NCI-H524 treated with DMSO at 0.1 percent for 48 hours (cell line): Measurements from ENCODE around the gene PCK1.

Experiments used
- DNase-seq: peaks from one replicate; lab custom pipeline; 2025; lab: John Stamatoyannopoulos, UW

Gene PCK1

DNA sequence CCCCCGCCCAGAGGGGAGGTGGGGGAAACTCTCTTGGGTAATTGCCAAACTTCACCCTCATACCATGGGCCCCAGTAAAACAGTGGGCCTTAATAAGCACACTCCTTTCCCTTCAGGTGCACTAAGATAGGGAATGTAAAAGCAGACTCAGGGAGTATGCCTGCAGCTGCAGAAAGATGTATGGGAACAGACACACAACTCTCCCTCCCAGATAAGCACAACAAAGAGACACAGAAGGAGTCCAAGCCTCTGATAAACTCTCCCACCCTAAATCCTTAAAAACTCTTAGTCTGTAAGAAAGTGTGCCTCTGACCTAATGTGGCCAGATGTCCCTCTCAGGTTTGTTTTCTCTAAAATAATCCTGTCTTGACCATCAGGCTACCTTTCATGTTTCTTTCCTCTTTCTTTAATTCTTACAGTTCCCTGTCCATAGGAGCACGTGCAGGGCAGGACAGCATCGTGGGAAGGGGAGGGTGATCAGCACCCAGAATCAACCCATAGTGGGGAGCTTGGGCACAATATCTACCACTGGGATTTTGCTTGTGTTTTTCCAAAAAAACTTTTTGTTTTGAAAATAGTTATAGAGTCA is 24.7 kb upstream of the PCK1 start:
- DNase-seq = no peak

GRCh38 chr20:57536771-57537724 is 23.9 kb upstream of the PCK1 start:
- no peak for DNase-seq

DNA sequence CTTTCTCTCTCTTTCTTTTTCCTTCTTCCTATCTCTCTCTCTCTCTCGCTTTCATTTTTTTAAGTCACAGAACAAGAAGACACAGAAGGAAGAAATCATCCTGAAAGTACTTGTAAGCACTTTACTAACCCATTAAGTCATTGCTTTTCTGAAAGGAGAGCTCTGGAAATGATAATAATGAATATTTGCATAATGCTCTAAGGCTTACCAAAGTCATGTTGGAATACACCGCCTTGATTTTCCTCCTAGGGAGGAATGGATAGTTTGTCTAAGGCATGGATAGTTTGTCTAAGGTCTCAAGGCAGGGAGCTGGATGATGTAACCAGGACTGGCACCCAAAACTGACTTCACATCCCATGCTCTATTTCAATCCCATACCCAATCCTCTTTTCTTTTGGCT is 23.1 kb upstream of the PCK1 start:
- DNase-seq = no peak

DNA sequence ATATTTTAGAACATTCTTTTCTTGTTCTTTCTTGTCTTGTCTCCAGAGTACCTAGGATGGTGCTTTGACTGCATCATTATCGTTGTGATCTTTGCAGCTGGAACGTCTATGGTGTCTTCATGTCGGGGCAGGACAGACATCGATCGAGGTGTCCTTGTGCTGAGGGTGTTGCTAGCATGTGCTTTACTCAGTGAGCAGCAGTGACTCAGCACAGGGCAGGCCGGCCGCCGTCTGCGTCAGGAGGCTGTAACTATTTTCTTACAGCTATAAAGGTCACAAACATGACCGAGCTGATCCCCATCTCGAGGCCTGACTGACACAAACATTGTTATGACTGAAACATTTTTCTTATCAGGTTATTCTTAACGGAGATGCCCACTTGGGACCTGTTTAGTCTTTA is 21.0 kb upstream of the PCK1 start:
- DNase-seq = no peak

GRCh38 chr20:57540890-57541580 is 19.9 kb upstream of the PCK1 start:
- no peak for DNase-seq

- DNase-seq = no peak
Measured at GRCh38 chr20:57543754-57544153, 17.2 kb upstream of the PCK1 start.

DNA sequence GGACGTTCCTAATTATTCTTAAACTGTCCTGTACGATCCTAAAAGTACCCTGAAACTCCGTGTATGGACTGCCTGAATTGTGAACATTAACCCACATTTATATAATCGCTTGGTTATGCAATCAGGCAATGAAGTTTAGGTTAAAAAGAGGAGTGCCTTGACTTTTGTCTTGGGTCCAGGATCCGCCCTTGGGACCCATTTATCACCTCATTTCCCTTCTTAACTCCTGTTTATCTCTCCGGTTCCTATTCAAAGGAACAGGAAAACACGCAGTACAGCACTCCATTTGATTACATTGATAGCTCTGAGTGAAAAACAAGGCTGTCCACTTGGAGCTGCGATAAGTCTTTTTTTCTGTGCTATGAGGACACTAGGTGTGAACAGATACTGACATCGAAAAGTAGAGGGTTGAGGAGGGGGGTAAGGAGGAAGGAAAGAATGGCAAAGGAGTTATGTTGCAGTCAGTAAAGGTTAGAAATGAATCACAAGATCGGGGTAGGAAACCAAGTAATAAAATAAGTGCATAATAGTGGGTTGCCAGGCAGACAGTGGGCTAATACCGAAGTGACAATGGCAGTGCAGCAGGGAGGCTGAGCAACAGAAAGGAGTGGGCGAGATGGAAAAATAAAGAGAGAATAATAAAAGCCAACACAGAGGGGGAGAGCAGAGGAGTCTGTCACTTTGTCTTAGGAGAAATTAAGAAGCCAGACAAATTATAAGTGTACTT is 15.9 kb upstream of the PCK1 start:
- DNase-seq = no peak

DNA sequence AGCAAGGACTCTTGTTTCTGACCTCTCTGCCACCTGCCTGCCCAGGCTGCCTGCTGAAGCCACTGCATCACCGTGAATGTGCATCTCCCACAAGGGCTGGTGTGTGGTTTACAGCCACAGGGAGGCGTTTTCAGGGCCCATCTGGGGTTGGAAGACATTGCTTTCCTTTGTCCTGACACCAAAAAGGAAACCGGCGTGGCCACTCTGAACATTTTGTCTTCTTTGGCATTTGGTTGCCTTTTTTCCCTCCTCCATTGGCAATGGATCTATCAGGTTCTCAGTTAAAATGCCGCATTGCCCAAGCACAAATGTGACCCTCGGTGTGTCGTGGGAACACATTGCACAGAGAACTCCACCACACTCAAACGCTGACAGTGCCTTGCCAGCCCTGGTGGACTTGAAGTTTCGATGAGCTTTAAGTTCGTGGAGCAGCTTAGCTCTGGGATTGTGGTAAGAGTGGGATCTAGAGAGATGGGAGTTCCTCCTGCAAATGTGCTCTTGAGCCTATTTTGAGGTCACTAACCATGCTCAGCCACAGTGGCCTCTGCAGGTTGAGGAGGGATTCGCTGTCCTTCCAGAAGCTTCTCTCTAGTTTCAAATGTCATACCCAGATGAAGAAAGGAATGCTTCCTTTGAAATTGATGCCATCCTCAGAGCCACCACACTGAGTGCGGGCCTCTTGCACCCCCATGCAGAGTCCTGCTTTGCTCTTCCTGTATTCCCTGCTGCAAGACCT is 14.8 kb upstream of the PCK1 start:
- DNase-seq = no peak

- no peak for DNase-seq
Measured at GRCh38 chr20:57546956-57547649, 13.8 kb upstream of the PCK1 start.

DNA sequence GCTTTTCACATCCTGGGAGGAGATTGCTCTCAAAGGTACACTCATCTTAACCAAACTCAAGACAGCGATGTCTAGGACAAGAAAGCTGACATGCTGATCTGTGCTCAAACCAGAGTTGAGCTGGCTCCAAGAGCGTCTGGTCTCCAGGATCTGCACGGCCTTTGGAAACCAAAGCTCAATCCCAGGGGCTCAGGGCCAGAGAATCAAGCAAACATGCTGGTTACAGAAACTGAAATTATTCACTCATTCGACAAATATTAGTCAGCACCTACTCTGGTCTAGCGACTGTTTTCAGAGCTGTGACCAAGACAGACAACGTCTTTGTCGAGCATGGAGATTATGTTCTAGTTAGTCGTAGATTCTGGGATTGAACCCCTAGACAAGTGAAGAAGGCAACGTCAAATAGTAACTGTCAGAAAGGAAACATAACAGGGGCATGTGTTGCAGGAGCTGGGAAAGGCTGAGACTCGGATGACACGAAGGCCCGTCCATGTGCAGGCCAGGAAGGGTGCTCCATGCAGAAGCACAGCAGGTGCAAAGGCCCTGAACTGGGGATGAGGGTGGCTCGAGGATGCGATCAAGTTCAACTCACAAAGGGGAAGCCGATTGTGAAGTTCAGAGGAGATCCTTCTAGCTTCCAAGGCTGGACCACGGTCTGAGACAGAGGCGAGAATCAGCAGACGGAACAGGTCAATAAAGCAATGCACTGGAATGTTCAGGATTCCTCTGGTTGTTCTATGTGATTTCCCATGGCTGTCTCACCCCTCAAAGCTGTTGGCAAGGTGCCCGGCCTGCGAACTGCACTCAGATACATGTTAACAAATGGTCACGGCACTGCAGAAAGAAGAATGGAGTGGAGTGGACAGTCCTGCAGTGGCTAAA is 12.5 kb upstream of the PCK1 start:
- no peak for DNase-seq

- DNase-seq = no peak
Measured at GRCh38 chr20:57552471-57552870, 8.4 kb upstream of the PCK1 start.

DNA sequence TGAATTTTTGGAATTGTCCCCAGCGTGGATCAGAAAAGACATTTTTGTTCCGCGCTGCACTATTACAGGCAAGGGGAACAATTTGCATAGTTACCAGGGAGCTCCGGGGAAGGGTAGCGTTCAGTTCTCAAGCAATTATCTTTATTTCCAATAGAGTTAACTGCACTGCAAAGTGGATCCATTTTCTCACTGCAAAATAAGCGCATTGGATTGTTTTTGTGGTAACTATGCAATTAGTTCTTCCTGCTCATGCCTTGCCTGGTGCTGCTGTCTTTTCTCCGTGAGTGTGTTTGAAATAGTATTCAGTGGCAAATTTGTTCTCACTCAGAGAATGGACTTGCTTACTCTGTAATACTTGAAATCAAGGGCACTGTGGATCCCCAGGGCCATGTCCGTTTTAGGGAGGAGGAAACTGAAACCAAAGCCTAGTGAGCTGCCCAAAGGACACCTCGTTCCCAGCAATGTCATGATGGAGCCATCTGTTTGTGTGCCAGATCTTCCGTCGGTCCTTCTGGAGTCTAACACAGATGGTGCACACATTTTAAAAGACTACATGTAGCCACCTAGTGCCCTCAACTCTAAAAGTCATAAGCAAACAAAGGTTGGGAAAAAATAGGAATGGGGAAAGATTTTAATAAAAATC is 7.4 kb upstream of the PCK1 start:
- no peak for DNase-seq

GRCh38 chr20:57555457-57556184 is 5.3 kb upstream of the PCK1 start:
- no peak for DNase-seq

GRCh38 chr20:57556980-57557274 is 4.0 kb upstream of the PCK1 start:
- no peak for DNase-seq

GRCh38 chr20:57557926-57558613 is 2.8 kb upstream of the PCK1 start:
- DNase-seq = no peak

- DNase-seq = no peak
Measured at GRCh38 chr20:57558614-57559288, 2.2 kb upstream of the PCK1 start.

GRCh38 chr20:57559289-57559634 is 1.6 kb upstream of the PCK1 start:
- DNase-seq = no peak
